HepG2 (cell line): ENCODE data around the gene MRPL14. TPM values are rescaled to one million over a fixed set of nuclear protein-coding genes. Genes with fewer than 3 reads are reported as not detected.

Experiments
- EP300 ChIP-seq, 3 experiments: sonication (generic) in 1 of 3; formaldehyde crosslinking in 1 of 3; IDR thresholded peaks; 2 replicates each; pipeline versions ENCODE4 v1.5.1 to v1.6.1; 2011 to 2020; ENCODE audit warnings: low read depth in 2 of 3, low read length in 2 of 3, borderline replicate concordance in 1 of 3, improper control_type of control experiment in 1 of 3, mild to moderate bottlenecking in 1 of 3, missing genetic modification reagents in 1 of 3, moderate library complexity in 1 of 3
- HOXA5 ChIP-seq: sonication (generic); formaldehyde crosslinking; IDR thresholded peaks from 2 replicates; pipeline ENCODE4 v1.4.0; 2020; ENCODE audit warnings: missing genetic modification reagents
- JUN ChIP-seq: sonication (generic); formaldehyde crosslinking; IDR thresholded peaks from 2 replicates; pipeline ENCODE4 v1.4.0; 2020; ENCODE audit warnings: mild to moderate bottlenecking, missing genetic modification reagents
- LCORL ChIP-seq, 2 experiments: fragments of 450-650 bp in 1 of 2; sonication (generic) in 1 of 2; formaldehyde crosslinking in 1 of 2; IDR thresholded peaks; 2 replicates each; pipeline versions ENCODE4 v1.5.0 to v1.6.1; 2017 to 2020; ENCODE audit warnings: antibody characterized with exemption in 1 of 2, missing genetic modification reagents in 1 of 2
- NCOR1 ChIP-seq: fragments of 200-600 bp; sonication (generic); IDR thresholded peaks from 2 replicates; pipeline ENCODE4 v1.7.0; 2017; ENCODE audit warnings: antibody characterized with exemption, low read length, borderline replicate concordance
- RBAK ChIP-seq: sonication (generic); formaldehyde crosslinking; IDR thresholded peaks from 2 replicates; pipeline ENCODE4 v1.5.1; 2020; ENCODE audit warnings: mild to moderate bottlenecking, missing genetic modification reagents
- SIX1 ChIP-seq: sonication (generic); formaldehyde crosslinking; IDR thresholded peaks from 2 replicates; pipeline ENCODE4 v1.4.0; 2020; ENCODE audit warnings: missing genetic modification reagents, borderline replicate concordance
- SP5 ChIP-seq: IDR thresholded peaks from 2 replicates; pipeline ENCODE4 v1.6.1; 2016; ENCODE audit warnings: low read depth, borderline replicate concordance
- YEATS2 ChIP-seq: sonication (generic); formaldehyde crosslinking; IDR thresholded peaks from 2 replicates; pipeline ENCODE4 v1.4.0; 2020; ENCODE audit warnings: missing genetic modification reagents, borderline replicate concordance
- ZBTB10 ChIP-seq: sonication (generic); formaldehyde crosslinking; IDR thresholded peaks from 2 replicates; pipeline ENCODE4 v1.4.0; 2020; ENCODE audit warnings: missing genetic modification reagents, borderline replicate concordance
- ZMAT3 ChIP-seq: sonication (generic); formaldehyde crosslinking; conservative IDR thresholded peaks from 2 replicates; pipeline ENCODE4 v1.7.0; 2021; ENCODE audit warnings: missing genetic modification reagents
- ZNF672 ChIP-seq: sonication (generic); formaldehyde crosslinking; IDR thresholded peaks from 2 replicates; pipeline ENCODE4 v1.8.1; 2022; ENCODE audit warnings: missing genetic modification reagents
- ZNF782 ChIP-seq: sonication (generic); formaldehyde crosslinking; IDR thresholded peaks from 2 replicates; pipeline ENCODE4 v1.4.0; 2020; ENCODE audit warnings: missing genetic modification reagents, mild to moderate bottlenecking, borderline replicate concordance
- polyA plus RNA-seq, 8 experiments: library from polyadenylated mRNA; depleted of rRNA in 3 of 8; stranded (reverse) in 7 of 8; unstranded in 1 of 8; fragments of >200 nt; fragmentation: Illumina TruSeq in 4 of 8; extraction: Trizol in 4 of 8; gene quantifications; 2 replicates each; pipeline versions ENCODE4 v1.2.1 to v1.2.3, GENCODE V29; 2011 to 2016; ENCODE audit warnings: low read depth in 4 of 8, missing spikeins in 1 of 8, mixed read lengths in 1 of 8; ENCODE audit not compliant: insufficient read depth in 1 of 8
- total RNA-seq, 5 experiments: library from RNA; depleted of rRNA; stranded (reverse); fragments of >200 nt; fragmentation: Illumina TruSeq; extraction: Trizol; gene quantifications; 2 replicates each; pipeline ENCODE4 v1.2.3, GENCODE V29; 2016; ENCODE audit warnings: low read depth in 1 of 5
- TF ChIP-seq, protein P1 (sequence below): IDR thresholded peaks from 2 replicates; pipeline ENCODE4 v1.6.1; 2016; ENCODE audit warnings: low read depth, borderline replicate concordance
- TF ChIP-seq, protein P2 (sequence below): sonication (generic); formaldehyde crosslinking; IDR thresholded peaks from 2 replicates; pipeline ENCODE4 v1.4.0; 2020; ENCODE audit warnings: mild to moderate bottlenecking, low read depth, missing genetic modification reagents
- TF ChIP-seq, protein P3 (sequence below): sonication (generic); formaldehyde crosslinking; IDR thresholded peaks from 2 replicates; pipeline ENCODE4 v1.4.0; 2020; ENCODE audit warnings: missing genetic modification reagents

MRPL14 gene
- total and polyA plus RNA-seq, 2 of the 13 experiments (the other 11 are each of a cell fraction or from before 2014, with no cell fraction given): 157 to 178 TPM

DNA sequence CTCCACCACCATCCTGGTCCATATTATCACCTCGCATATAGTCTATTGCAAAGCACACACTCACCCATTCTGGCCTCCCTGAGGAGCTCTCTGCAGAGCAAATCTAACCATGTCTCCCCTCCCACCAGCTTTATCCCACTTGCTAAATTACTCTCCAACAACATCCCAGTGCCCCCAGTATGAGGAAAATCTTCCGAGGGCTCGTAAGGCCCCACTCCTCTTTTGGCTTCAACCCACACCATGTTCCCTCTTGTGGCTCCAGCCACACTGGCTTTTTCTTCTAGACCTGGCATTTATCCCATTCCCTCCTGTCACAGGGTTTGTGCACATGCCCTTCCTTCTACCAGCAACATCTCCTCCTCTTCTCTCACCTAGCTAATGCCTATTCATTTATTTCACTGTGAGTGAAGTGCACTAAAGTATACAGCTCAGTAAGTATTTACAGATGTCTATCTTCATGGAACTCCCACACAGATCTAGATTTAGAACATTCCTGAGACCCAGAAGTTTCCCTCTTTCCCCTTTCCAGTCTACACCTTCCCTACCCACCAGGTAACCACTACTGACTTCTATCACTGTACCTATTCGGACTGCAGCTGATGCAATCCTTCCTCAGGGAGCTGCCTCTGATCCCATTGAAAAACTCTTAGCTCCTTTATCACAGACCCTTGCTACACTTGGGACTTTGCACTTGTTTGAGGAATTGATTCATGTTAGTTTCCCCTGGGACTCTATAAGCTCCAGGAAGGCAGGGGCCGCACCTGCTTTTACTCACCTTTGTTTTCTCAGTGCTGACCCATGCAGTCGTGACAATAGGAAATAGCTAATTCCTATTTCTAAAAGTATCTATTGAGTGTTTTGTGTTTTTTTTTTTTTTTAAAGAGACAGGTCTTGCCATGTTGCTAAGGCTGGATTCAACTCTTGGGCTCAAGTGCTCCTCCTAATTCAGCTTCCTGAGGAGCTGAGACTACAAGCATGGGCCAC lies 15.5 kb downstream of the MRPL14 start (continued):
- TF ChIP-seq JUN (CRISPR knock-in tag) (peak; percentile 89; the same call in 1 of the 2 replicates), SIX1 (CRISPR knock-in tag) (no peak; the same call in 1 of the 2 replicates), ZNF672 (CRISPR knock-in tag) (no peak), NCOR1 (peak; percentile 80), RBAK (CRISPR knock-in tag) (0 out of 2 replicates have a peak, but pooled peaks have one; percentile 31), ZNF782 (CRISPR knock-in tag) (peak; percentile 95; the same call in 1 of the 2 replicates), ZMAT3 (CRISPR knock-in tag) (peak; percentile 51; the same call in 1 of the 2 replicates), LCORL (IDR thresholded peaks at IDR 0.05) (0 out of 2 replicates have a peak, but pooled peaks have one; percentile 24), LCORL (CRISPR knock-in tag; IDR thresholded peaks at IDR 0.05) (peak; percentile 97), EP300 (IDR thresholded peaks at IDR 0.05; ENCODE audit: low read depth in 2 of 2, low read length in 2 of 2) (peak; percentile 52 to 92; a peak in 3 of 4 replicates), EP300 (CRISPR knock-in tag; IDR thresholded peaks at IDR 0.05; ENCODE audit: borderline replicate concordance) (peak; percentile 70), HOXA5 (CRISPR knock-in tag) (peak; percentile 78), YEATS2 (CRISPR knock-in tag) (peak; percentile 72; the same call in 1 of the 2 replicates), ZBTB10 (CRISPR knock-in tag) (no peak), SP5 (CRISPR knock-in tag) (peak; percentile 34; the same call in 1 of the 2 replicates)
- TF ChIP-seq, protein P1, sequence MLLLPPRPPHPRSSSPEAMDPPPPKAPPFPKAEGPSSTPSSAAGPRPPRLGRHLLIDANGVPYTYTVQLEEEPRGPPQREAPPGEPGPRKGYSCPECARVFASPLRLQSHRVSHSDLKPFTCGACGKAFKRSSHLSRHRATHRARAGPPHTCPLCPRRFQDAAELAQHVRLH (CRISPR knock-in tag): peak; percentile 71
- TF ChIP-seq, protein P2, sequence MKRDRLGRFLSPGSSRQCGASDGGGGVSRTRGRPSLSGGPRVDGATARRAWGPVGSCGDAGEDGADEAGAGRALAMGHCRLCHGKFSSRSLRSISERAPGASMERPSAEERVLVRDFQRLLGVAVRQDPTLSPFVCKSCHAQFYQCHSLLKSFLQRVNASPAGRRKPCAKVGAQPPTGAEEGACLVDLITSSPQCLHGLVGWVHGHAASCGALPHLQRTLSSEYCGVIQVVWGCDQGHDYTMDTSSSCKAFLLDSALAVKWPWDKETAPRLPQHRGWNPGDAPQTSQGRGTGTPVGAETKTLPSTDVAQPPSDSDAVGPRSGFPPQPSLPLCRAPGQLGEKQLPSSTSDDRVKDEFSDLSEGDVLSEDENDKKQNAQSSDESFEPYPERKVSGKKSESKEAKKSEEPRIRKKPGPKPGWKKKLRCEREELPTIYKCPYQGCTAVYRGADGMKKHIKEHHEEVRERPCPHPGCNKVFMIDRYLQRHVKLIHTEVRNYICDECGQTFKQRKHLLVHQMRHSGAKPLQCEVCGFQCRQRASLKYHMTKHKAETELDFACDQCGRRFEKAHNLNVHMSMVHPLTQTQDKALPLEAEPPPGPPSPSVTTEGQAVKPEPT: peak; percentile 56; the same call in 1 of the 2 replicates
- TF ChIP-seq, protein P3, sequence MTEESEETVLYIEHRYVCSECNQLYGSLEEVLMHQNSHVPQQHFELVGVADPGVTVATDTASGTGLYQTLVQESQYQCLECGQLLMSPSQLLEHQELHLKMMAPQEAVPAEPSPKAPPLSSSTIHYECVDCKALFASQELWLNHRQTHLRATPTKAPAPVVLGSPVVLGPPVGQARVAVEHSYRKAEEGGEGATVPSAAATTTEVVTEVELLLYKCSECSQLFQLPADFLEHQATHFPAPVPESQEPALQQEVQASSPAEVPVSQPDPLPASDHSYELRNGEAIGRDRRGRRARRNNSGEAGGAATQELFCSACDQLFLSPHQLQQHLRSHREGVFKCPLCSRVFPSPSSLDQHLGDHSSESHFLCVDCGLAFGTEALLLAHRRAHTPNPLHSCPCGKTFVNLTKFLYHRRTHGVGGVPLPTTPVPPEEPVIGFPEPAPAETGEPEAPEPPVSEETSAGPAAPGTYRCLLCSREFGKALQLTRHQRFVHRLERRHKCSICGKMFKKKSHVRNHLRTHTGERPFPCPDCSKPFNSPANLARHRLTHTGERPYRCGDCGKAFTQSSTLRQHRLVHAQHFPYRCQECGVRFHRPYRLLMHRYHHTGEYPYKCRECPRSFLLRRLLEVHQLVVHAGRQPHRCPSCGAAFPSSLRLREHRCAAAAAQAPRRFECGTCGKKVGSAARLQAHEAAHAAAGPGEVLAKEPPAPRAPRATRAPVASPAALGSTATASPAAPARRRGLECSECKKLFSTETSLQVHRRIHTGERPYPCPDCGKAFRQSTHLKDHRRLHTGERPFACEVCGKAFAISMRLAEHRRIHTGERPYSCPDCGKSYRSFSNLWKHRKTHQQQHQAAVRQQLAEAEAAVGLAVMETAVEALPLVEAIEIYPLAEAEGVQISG: peak; percentile 52; the same call in 1 of the 2 replicates
